Endothelial cell of umbilical vein (primary cell): ENCODE results near the gene ALDH1L1. TPM values are rescaled to one million over a fixed set of nuclear protein-coding genes. Genes with fewer than 3 reads are reported as not detected.

Source experiments
- BruUV-seq: library from RNA; stranded (reverse); fragments of 400-500 nt; replicated peaks from 2 replicates; lab custom pipeline; 2021; lab: Mats Ljungman, UMichigan
- CTCF ChIA-PET: fragments of 300-600, 350-600 bp; sonication (Branson Sonifier 250); formaldehyde crosslinking; loops from one replicate; lab custom pipeline; 2021; ENCODE audit warnings: antibody characterized with exemption, inconsistent platforms; lab: Charles Lee
- POLR2A ChIA-PET: fragments of 300-600, 350-600 bp; sonication (Branson Sonifier 250); formaldehyde crosslinking; loops from one replicate; lab custom pipeline; 2021; ENCODE audit warnings: antibody characterized with exemption, inconsistent platforms; lab: Charles Lee
- DNase-seq: peaks from one replicate; pipeline ENCODE4 v3.0.0-alpha.2; 2011; ENCODE audit warnings: low read depth, low spot score
- FAIRE-seq: peaks from 2 replicates; lab custom pipeline; 2011; peaks lifted over from hg19 to GRCh38; lab: Jason Lieb, UNC
- H2AFZ ChIP-seq: 2 replicates; pipeline ENCODE4 v1.6.0; 2012; ENCODE audit warnings: low read depth, low read length, control low read depth, inconsistent platforms
- H3K27ac ChIP-seq: 2 replicates; pipeline ENCODE4 v1.5.1; 2011; ENCODE audit warnings: low read depth, mild to moderate bottlenecking, control low read depth, low read length, moderate library complexity; ENCODE audit not compliant: insufficient read depth
- H3K27me3 ChIP-seq, 2 experiments: 2 replicates each; pipeline versions ENCODE4 v1.6.0 to v1.6.1; 2011; ENCODE audit warnings: low read length in 2 of 2, mixed read lengths in 1 of 2; ENCODE audit not compliant: control insufficient read depth in 2 of 2, insufficient read depth in 2 of 2
- H3K36me3 ChIP-seq, 2 experiments: 2 replicates in 1 of 2; 3 replicates in 1 of 2; pipeline ENCODE4 v1.5.1; 2011; ENCODE audit warnings: low read length in 2 of 2, mild to moderate bottlenecking in 1 of 2, moderate library complexity in 1 of 2; ENCODE audit not compliant: control insufficient read depth in 2 of 2, insufficient read depth in 2 of 2; ENCODE audit errors: extremely low read depth in 1 of 2
- H3K4me1 ChIP-seq: 3 replicates; pipeline ENCODE4 v1.5.1; 2011; ENCODE audit warnings: mild to moderate bottlenecking, low read length; ENCODE audit not compliant: control insufficient read depth, insufficient read depth; ENCODE audit errors: extremely low read depth
- H3K4me2 ChIP-seq: 2 replicates; pipeline ENCODE4 v1.6.1; 2011; ENCODE audit warnings: low read length, control low read depth, mixed read lengths; ENCODE audit not compliant: insufficient read depth
- H3K4me3 ChIP-seq, 3 experiments: fragments of 200-600 bp in 1 of 3; sonication (generic), shearing (Covaris generic) in 1 of 3; replicated peaks in 1 of 3; 2 replicates each; pipeline ENCODE4 v1.5.1; 2011 to 2016; ENCODE audit warnings: control low read depth in 3 of 3, low read length in 3 of 3, mild to moderate bottlenecking in 2 of 3, inconsistent platforms in 1 of 3, low read depth in 1 of 3, moderate library complexity in 1 of 3; ENCODE audit not compliant: insufficient read depth in 1 of 3
- H3K79me2 ChIP-seq: 2 replicates; pipeline ENCODE4 v1.6.0; 2012; ENCODE audit warnings: low read length, inconsistent platforms; ENCODE audit not compliant: control insufficient read depth, insufficient read depth
- H3K9ac ChIP-seq: replicated peaks from 2 replicates; pipeline ENCODE3; 2011; ENCODE audit warnings: low read length, control low read depth; ENCODE audit not compliant: insufficient read depth; ENCODE audit errors: extremely low read depth
- H3K9me1 ChIP-seq: replicated peaks from 3 replicates; pipeline ENCODE4 v1.6.0; 2011; ENCODE audit warnings: mild to moderate bottlenecking, low read length; ENCODE audit not compliant: control insufficient read depth, insufficient read depth; ENCODE audit errors: extremely low read depth
- H3K9me3 ChIP-seq: replicated peaks from 2 replicates; pipeline ENCODE4 v1.5.1; 2012; ENCODE audit warnings: low read length, inconsistent platforms; ENCODE audit not compliant: control insufficient read depth, insufficient read depth
- H4K20me1 ChIP-seq: replicated peaks from 2 replicates; pipeline ENCODE3; 2011; ENCODE audit warnings: mild to moderate bottlenecking, low read length; ENCODE audit not compliant: control insufficient read depth, insufficient read depth; ENCODE audit errors: extremely low read depth
- EZH2 ChIP-seq: IDR thresholded peaks from 2 replicates; pipeline ENCODE4 v1.6.1; 2012; ENCODE audit warnings: borderline replicate concordance, low read depth, mild to moderate bottlenecking, moderate library complexity, low read length, inconsistent platforms; ENCODE audit not compliant: severe bottlenecking
- FOS ChIP-seq: IDR thresholded peaks from 2 replicates; pipeline ENCODE4 v1.6.1; 2011; ENCODE audit warnings: mild to moderate bottlenecking, low read length, moderate library complexity, borderline replicate concordance; ENCODE audit not compliant: insufficient read depth
- GATA2 ChIP-seq: IDR thresholded peaks from 2 replicates; pipeline ENCODE4 v1.7.0; 2011; ENCODE audit warnings: low read depth, mild to moderate bottlenecking, moderate library complexity, mixed read lengths, low read length; ENCODE audit not compliant: insufficient read length, insufficient read depth
- JUN ChIP-seq: IDR thresholded peaks from 2 replicates; pipeline ENCODE4 v1.6.1; 2011; ENCODE audit warnings: borderline replicate concordance, low read depth; ENCODE audit not compliant: insufficient read length, insufficient read depth
- MYC ChIP-seq: IDR thresholded peaks from one replicate; pipeline ENCODE4 v1.6.1; 2011; ENCODE audit warnings: mild to moderate bottlenecking, low read depth, low read length
- POLR2A ChIP-seq: IDR thresholded peaks from 2 replicates; pipeline ENCODE4 v1.6.1; 2012; ENCODE audit warnings: low read depth, mild to moderate bottlenecking, control low read depth, low read length
- POLR2AphosphoS5 ChIP-seq: IDR thresholded peaks from 2 replicates; pipeline ENCODE4 v1.6.1; 2012; ENCODE audit warnings: low read depth, mild to moderate bottlenecking, control low read depth, low read length, moderate library complexity; ENCODE audit not compliant: insufficient read depth
- dilution Hi-C: fragments of 300-500 bp; cut with MboI; formaldehyde crosslinking; loops from one replicate; pipeline ENCODE4 v1.15.0; 2019; ENCODE audit warnings: low sequenced_read_pairs; ENCODE audit not compliant: extremely low pct_ligation_motif_present
- intact Hi-C: fragments of 100-400 bp; cut with micrococcal nuclease; formaldehyde crosslinking; loops from one replicate; pipeline ENCODE4 v1.10.0; 2022
- polyA plus RNA-seq, 4 experiments: library from polyadenylated mRNA; depleted of rRNA in 3 of 4; stranded (reverse) in 3 of 4; unstranded in 1 of 4; fragments of >200 nt; gene quantifications; 2 replicates each; pipeline versions ENCODE4 v1.2.1 to v1.2.3, GENCODE V29; 2011 to 2012; ENCODE audit warnings: missing spikeins in 1 of 4
- total RNA-seq: library from RNA; stranded (reverse); gene quantifications from 2 replicates; pipeline ENCODE4 v1.2.3, GENCODE V29; 2021
- TF ChIP-seq, protein P1 (sequence below), 2 donors: IDR thresholded peaks; 1 replicate in 1 of 2; 2 replicates in 1 of 2; pipeline ENCODE4 v1.5.1; 2011; ENCODE audit warnings: low read length in 2 of 2, mild to moderate bottlenecking in 2 of 2, moderate library complexity in 2 of 2, control low read depth in 1 of 2, inconsistent platforms in 1 of 2, low read depth in 1 of 2; ENCODE audit not compliant: insufficient read depth in 1 of 2; ENCODE audit errors: extremely low read depth in 1 of 2
- TF ChIP-seq, protein P2 (sequence below): IDR thresholded peaks from 2 replicates; pipeline ENCODE4 v1.6.1; 2011; ENCODE audit not compliant: insufficient read depth, insufficient read length

The ALDH1L1 gene
- total and polyA plus RNA-seq, 2 donors (not counting 3 experiments of a cell fraction or from before 2014, with no cell fraction given) = not detected

DNA sequence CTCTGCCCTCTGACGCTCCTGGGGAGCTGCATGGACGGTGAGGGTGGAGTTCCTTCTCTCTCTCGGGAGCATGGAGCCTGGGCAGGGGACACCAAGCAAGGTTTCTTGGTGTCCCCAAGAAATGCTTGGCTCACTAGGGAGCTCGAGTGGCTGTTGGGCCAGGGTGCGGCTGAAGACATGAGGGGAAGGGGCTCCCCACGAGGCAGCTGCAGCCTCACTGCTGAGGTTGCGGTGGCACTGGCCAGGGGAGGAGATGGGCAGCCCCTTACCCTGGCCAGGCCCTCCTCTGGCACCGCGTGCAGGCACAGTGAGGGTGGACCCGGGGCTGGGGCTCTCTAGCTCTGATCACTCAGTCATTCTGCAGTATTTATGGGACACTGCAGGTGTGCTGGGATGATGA is 52.9 kb downstream of the ALDH1L1 start:
- no peaks in the 10 kb centered on the region for H3K36me3 ChIP-seq
- no TSS peak for BruUV-seq
- TF ChIP-seq EZH2 = no peak
- TF ChIP-seq POLR2A = no peak
- TF ChIP-seq MYC = no peak
- no peak for TF ChIP-seq FOS
- TF ChIP-seq, protein P1, sequence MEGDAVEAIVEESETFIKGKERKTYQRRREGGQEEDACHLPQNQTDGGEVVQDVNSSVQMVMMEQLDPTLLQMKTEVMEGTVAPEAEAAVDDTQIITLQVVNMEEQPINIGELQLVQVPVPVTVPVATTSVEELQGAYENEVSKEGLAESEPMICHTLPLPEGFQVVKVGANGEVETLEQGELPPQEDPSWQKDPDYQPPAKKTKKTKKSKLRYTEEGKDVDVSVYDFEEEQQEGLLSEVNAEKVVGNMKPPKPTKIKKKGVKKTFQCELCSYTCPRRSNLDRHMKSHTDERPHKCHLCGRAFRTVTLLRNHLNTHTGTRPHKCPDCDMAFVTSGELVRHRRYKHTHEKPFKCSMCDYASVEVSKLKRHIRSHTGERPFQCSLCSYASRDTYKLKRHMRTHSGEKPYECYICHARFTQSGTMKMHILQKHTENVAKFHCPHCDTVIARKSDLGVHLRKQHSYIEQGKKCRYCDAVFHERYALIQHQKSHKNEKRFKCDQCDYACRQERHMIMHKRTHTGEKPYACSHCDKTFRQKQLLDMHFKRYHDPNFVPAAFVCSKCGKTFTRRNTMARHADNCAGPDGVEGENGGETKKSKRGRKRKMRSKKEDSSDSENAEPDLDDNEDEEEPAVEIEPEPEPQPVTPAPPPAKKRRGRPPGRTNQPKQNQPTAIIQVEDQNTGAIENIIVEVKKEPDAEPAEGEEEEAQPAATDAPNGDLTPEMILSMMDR (IDR thresholded peaks at IDR 0.05; ENCODE audit: extremely low read depth in 1 of 2, insufficient read depth in 1 of 2, low read depth in 1 of 2, low read length in 2 of 2) = no peak
- TF ChIP-seq, protein P2, sequence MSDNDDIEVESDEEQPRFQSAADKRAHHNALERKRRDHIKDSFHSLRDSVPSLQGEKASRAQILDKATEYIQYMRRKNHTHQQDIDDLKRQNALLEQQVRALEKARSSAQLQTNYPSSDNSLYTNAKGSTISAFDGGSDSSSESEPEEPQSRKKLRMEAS = no peak
- no peak for TF ChIP-seq JUN
- no peak for TF ChIP-seq POLR2AphosphoS5
- no peak for TF ChIP-seq GATA2
- no peak for FAIRE-seq
- no peaks in the 10 kb centered on the region for H3K79me2 ChIP-seq
- no peak overlapping the region for H3K27ac ChIP-seq
- no peak overlapping the region for H3K9ac ChIP-seq
- dilution Hi-C loops (no loop called here), intact Hi-C loops (no loop called here)
- no peak for DNase-seq
- H3K9me1 ChIP-seq = no peaks in the 10 kb centered on the region
- H3K9me3 ChIP-seq = no peaks in the 10 kb centered on the region
- ChIA-PET POLR2A (no interaction called here), CTCF (interaction anchor here (1.2 kb wide), 1 partner anchor 71 kb away, joined by 4 read pairs; no protein-coding TSS in a partner anchor)
- no peak overlapping the region for H3K4me2 ChIP-seq
- H3K4me1 ChIP-seq = peaks cover 11% of the 10 kb centered on the region
- no peaks in the 10 kb centered on the region for H4K20me1 ChIP-seq
- peaks cover 0 to 1% of the 10 kb centered on the region in 2 experiments for H3K27me3 ChIP-seq
- no peak overlapping the region for H2AFZ ChIP-seq
- no peak overlapping the region for H3K4me3 ChIP-seq
